A549 (cell line): Measurements from ENCODE around the gene PRG3. TPM values are rescaled to one million over a fixed set of nuclear protein-coding genes. Genes with fewer than 3 reads are reported as not detected.

ENCODE experiments used
- ATAC-seq, 2 experiments: fragments of 200-7000 bp in 1 of 2; fragments of >200 bp in 1 of 2; cut with Nextera tagmentation in 1 of 2; cut with Tn5 transposase in 1 of 2; 3 replicates each; pipeline versions ENCODE4 v1.8.0 to v1.9.1; 2018 to 2020; ENCODE audit warnings: mild to moderate bottlenecking in 1 of 2, moderate library complexity in 1 of 2
- CTCF ChIA-PET: fragments of 300-600 bp; sonication (Branson Sonifier 250); formaldehyde crosslinking; extraction: SDS; loops from one replicate; lab custom pipeline; 2021; ENCODE audit warnings: antibody characterized with exemption, inconsistent platforms; lab: Yijun Ruan, JAX
- POLR2A ChIA-PET: fragments of 350-600 bp; formaldehyde crosslinking; extraction: SDS; loops from one replicate; lab custom pipeline; 2021; ENCODE audit warnings: antibody characterized with exemption, inconsistent platforms; lab: Yijun Ruan, JAX
- DNase-seq, 2 experiments: peaks; one replicate each; pipeline versions ENCODE4 v3.0.0 to v3.0.0-alpha.2; 2011 to 2016; ENCODE audit warnings: low read depth in 1 of 2, low spot score in 1 of 2
- FAIRE-seq: peaks from 2 replicates; lab custom pipeline; 2011; peaks lifted over from hg19 to GRCh38; lab: Jason Lieb, UNC
- H3K27ac ChIP-seq, 2 experiments: fragments of >200 bp; sonication (Bioruptor Twin); formaldehyde crosslinking; 3 replicates each; pipeline ENCODE4 v1.5.1; 2016 to 2017
- H3K4me1 ChIP-seq: fragments of >200 bp; sonication (Bioruptor Twin); formaldehyde crosslinking; 3 replicates; pipeline ENCODE4 v1.6.1; 2016
- H3K4me2 ChIP-seq: fragments of >200 bp; sonication (Bioruptor Twin); formaldehyde crosslinking; 3 replicates; pipeline ENCODE4 v1.6.1; 2016
- H3K4me3 ChIP-seq: fragments of >200 bp; sonication (Bioruptor Twin); formaldehyde crosslinking; 3 replicates; pipeline ENCODE4 v1.5.1; 2016
- H3K9me3 ChIP-seq: fragments of >200 bp; sonication (Bioruptor Twin); formaldehyde crosslinking; 3 replicates; pipeline ENCODE4 v1.6.1; 2016
- BHLHE40 ChIP-seq: IDR thresholded peaks from 2 replicates; pipeline ENCODE4 v1.6.1; 2012; ENCODE audit warnings: low read depth, low read length, inconsistent platforms
- EHF ChIP-seq: fragments of 250-450 bp; sonication (Bioruptor Pico); IDR thresholded peaks from 2 replicates; pipeline ENCODE4 v1.5.0; 2020; ENCODE audit warnings: mild to moderate bottlenecking
- EHMT2 ChIP-seq: fragments of 200-600 bp; sonication (generic); IDR thresholded peaks from 2 replicates; pipeline ENCODE4 v1.6.1; 2016; ENCODE audit warnings: antibody characterized with exemption, low read depth, mild to moderate bottlenecking, moderate library complexity
- EP300 ChIP-seq, 2 experiments: fragments of >200 bp; sonication (Bioruptor Twin); formaldehyde crosslinking; IDR thresholded peaks; 2 replicates in 1 of 2; 3 replicates in 1 of 2; pipeline ENCODE4 v1.6.1; 2016 to 2017
- FOXS1 ChIP-seq: fragments of 250-450 bp; sonication (Bioruptor Pico); IDR thresholded peaks from 2 replicates; pipeline ENCODE4 v1.5.0; 2020; ENCODE audit warnings: mild to moderate bottlenecking, moderate library complexity
- HOXA7 ChIP-seq: fragments of 250-450 bp; sonication (Bioruptor Pico); IDR thresholded peaks from 2 replicates; pipeline ENCODE4 v1.5.0; 2020; ENCODE audit warnings: mild to moderate bottlenecking, moderate library complexity
- HOXB13 ChIP-seq: fragments of 250-450 bp; sonication (Bioruptor Pico); IDR thresholded peaks from 2 replicates; pipeline ENCODE4 v1.5.0; 2020; ENCODE audit warnings: low read depth, mild to moderate bottlenecking, moderate library complexity
- JUN ChIP-seq, 2 experiments: fragments of >200 bp; sonication (Bioruptor Twin); formaldehyde crosslinking; IDR thresholded peaks; 2 replicates in 1 of 2; 3 replicates in 1 of 2; pipeline ENCODE4 v1.6.1; 2016 to 2017
- MAZ ChIP-seq: fragments of 150-350 bp; IDR thresholded peaks from 2 replicates; pipeline ENCODE4 v1.6.1; 2014; ENCODE audit warnings: antibody characterized with exemption, low read depth, low read length, borderline replicate concordance
- NPAS2 ChIP-seq: fragments of 250-450 bp; sonication (Bioruptor Pico); IDR thresholded peaks from 2 replicates; pipeline ENCODE4 v1.8.0; 2022; ENCODE audit warnings: mild to moderate bottlenecking, moderate library complexity, borderline replicate concordance
- PHF8 ChIP-seq: fragments of 200-600 bp; sonication (generic); IDR thresholded peaks from 2 replicates; pipeline ENCODE4 v1.6.1; 2016; ENCODE audit warnings: low read depth, mild to moderate bottlenecking, antibody characterized with exemption, moderate library complexity, borderline replicate concordance
- POLR2A ChIP-seq: IDR thresholded peaks from 2 replicates; pipeline ENCODE4 v1.6.1; 2012; ENCODE audit warnings: mild to moderate bottlenecking, low read length
- RAD21 ChIP-seq, 2 experiments: fragments of >200 bp in 1 of 2; sonication (Bioruptor Twin) in 1 of 2; formaldehyde crosslinking in 1 of 2; IDR thresholded peaks in 1 of 2; conservative IDR thresholded peaks in 1 of 2; 2 replicates in 1 of 2; 3 replicates in 1 of 2; pipeline ENCODE4 v1.6.1; 2012 to 2018; ENCODE audit warnings: inconsistent platforms in 1 of 2
- RARB ChIP-seq: fragments of 250-450 bp; sonication (Bioruptor Pico); IDR thresholded peaks from 2 replicates; pipeline ENCODE4 v1.8.0; 2021; ENCODE audit warnings: mild to moderate bottlenecking, moderate library complexity
- RNF2 ChIP-seq: fragments of 200-600 bp; sonication (generic); IDR thresholded peaks from 2 replicates; pipeline ENCODE4 v1.6.1; 2016; ENCODE audit warnings: low read depth, mild to moderate bottlenecking, antibody characterized with exemption, moderate library complexity, borderline replicate concordance
- SMC3 ChIP-seq: fragments of >200 bp; sonication (Bioruptor Twin); formaldehyde crosslinking; IDR thresholded peaks from 3 replicates; pipeline ENCODE4 v1.6.1; 2018; ENCODE audit warnings: inconsistent platforms
- TFCP2L1 ChIP-seq: fragments of 250-450 bp; sonication (Bioruptor Pico); IDR thresholded peaks from 2 replicates; pipeline ENCODE4 v1.5.0; 2021; ENCODE audit warnings: mild to moderate bottlenecking
- TP53 ChIP-seq: fragments of 250-450 bp; sonication (Bioruptor Pico); IDR thresholded peaks from 2 replicates; pipeline ENCODE4 v1.5.0; 2021; ENCODE audit warnings: mild to moderate bottlenecking, moderate library complexity
- WGBS: methylation state at CpG from one replicate; pipeline ENCODE4 v1.1.6; 2017; ENCODE audit errors: missing lambda C conversion rate; 5-methylcytosine and 5-hydroxymethylcytosine counted together
- polyA plus RNA-seq, 4 experiments: library from polyadenylated mRNA; depleted of rRNA in 3 of 4; stranded (reverse); fragments of >200 nt; fragmentation: RNase III in 1 of 4; extraction: RNeasy Plus Mini Kit Qiagen cat#74134 plus additional on column Dnase treatment in 1 of 4; gene quantifications; 2 replicates in 3 of 4; 3 replicates in 1 of 4; pipeline ENCODE4 v1.2.3, GENCODE V29; 2011 to 2017
- TF ChIP-seq, protein P1 (sequence below): fragments of 250-450 bp; sonication (Bioruptor Pico); IDR thresholded peaks from 2 replicates; pipeline ENCODE4 v1.5.0; 2020; ENCODE audit warnings: low read depth, mild to moderate bottlenecking, moderate library complexity
- TF ChIP-seq, protein P2 (sequence below): IDR thresholded peaks from 2 replicates; pipeline ENCODE4 v1.6.1; 2012
- TF ChIP-seq, protein P3 (sequence below): fragments of >200 bp; sonication (Bioruptor Twin); formaldehyde crosslinking; IDR thresholded peaks from 3 replicates; pipeline ENCODE4 v1.6.1; 2016
- TF ChIP-seq, protein P4 (sequence below): IDR thresholded peaks from 2 replicates; pipeline ENCODE4 v1.6.1; 2012

Gene PRG3
- polyA plus RNA-seq, 2 of the 4 experiments (the other 2 are of a cell fraction), result not detected

DNA sequence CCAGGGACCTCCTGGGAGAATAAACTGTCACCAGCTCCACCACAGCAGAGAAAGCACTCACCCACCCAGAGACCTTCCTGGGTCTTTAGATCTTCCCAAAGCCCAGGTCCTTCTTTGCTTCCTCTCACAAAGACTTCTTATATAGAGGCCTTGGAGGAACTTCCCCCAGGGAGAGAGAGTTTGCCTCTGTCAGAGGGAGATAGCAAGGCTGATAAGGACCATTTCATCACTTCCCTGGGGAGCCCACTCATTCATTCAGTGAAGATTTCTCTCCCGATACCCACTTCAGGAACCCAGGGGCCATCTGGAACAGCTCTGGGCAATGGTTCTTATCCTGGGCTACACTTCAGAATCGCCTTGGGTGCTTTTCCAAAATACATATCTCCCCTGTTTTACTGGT, 9.6 kb upstream of the PRG3 start, which contains the start of gene PRG2:
Gene PRG2, minus strand, starts transcription at position 116 of the 400 bp plus-strand sequence. CDS start 706 bp downstream, outside the sequence.
- H3K4me2 ChIP-seq, result no peak within 1 kb of the TSS
- POLR2A ChIA-PET, result no interaction called here
- DNase-seq (no peak), FAIRE-seq (no peak), ATAC-seq (no peak)
- TF ChIP-seq TFCP2L1 (CRISPR knock-in tag) (no peak), RNF2 (no peak), MAZ (no peak), RAD21 (conservative IDR thresholded peaks at IDR 0.05 in 1 of 2, IDR thresholded peaks at IDR 0.05 in 1 of 2) (no peak), EHF (no peak), EHMT2 (no peak), TP53 (CRISPR knock-in tag) (no peak), POLR2A (no peak), JUN (IDR thresholded peaks at IDR 0.05) (no peak), BHLHE40 (no peak), FOXS1 (CRISPR knock-in tag) (no peak), HOXA7 (CRISPR knock-in tag) (no peak), EP300 (IDR thresholded peaks at IDR 0.05) (no peak), NPAS2 (CRISPR knock-in tag) (no peak)
- TF ChIP-seq, protein P1, sequence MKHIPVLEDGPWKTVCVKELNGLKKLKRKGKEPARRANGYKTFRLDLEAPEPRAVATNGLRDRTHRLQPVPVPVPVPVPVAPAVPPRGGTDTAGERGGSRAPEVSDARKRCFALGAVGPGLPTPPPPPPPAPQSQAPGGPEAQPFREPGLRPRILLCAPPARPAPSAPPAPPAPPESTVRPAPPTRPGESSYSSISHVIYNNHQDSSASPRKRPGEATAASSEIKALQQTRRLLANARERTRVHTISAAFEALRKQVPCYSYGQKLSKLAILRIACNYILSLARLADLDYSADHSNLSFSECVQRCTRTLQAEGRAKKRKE (CRISPR knock-in tag), result no peak
- TF ChIP-seq, protein P2, sequence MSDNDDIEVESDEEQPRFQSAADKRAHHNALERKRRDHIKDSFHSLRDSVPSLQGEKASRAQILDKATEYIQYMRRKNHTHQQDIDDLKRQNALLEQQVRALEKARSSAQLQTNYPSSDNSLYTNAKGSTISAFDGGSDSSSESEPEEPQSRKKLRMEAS, result no peak
- TF ChIP-seq, protein P3, sequence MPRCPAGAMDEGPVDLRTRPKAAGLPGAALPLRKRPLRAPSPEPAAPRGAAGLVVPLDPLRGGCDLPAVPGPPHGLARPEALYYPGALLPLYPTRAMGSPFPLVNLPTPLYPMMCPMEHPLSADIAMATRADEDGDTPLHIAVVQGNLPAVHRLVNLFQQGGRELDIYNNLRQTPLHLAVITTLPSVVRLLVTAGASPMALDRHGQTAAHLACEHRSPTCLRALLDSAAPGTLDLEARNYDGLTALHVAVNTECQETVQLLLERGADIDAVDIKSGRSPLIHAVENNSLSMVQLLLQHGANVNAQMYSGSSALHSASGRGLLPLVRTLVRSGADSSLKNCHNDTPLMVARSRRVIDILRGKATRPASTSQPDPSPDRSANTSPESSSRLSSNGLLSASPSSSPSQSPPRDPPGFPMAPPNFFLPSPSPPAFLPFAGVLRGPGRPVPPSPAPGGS, result no peak
- H3K4me1 ChIP-seq, result no peaks in the 10 kb centered on the region
- H3K27ac ChIP-seq, result no peak within 1 kb of the TSS
- H3K4me3 ChIP-seq, result no peak within 1 kb of the TSS
- H3K9me3 ChIP-seq, result no peaks in the 10 kb centered on the region
- CTCF ChIA-PET, result interaction anchor here (0.6 to 1.4 kb wide), 2 partner anchors 18 to 28 kb away, joined by 3 to 4 read pairs; no protein-coding TSS in a partner anchor
- 47% methylated on average over 2 of the region's 2 CpGs for WGBS

DNA sequence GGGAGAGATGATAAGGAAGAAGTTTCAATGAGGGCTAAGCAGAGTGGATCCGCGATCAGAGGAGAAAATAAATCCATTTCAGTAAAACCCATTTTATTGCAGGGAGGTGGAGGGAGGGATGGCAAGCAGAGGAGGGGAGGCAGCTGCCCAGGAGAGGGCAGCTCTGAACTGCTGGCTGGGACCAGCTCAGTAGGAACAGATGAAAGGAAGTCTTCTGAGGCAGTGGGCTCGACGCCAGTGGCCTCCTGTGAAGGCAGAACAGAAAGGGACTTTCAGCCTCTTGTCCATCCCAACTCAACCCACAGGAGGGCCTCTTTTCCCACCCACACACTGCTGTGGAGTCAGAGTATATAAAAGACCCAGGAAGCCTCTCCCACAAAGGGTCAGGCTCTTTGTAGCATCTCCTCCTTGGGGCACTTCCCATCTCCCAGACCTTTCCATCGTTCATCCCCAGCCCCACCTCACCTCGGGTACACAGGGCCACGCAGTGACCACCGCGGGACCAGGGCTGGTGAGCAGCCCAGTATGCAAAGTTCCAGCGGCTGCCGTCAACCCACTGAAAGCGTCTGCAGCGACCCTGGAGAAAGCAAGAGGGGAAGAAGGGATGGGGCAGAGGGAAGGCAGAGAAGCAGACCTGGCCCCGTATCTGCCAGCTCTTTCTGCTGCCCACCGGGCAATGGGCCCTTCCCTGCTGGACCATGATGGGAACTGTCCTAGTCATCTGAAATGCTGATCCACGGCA, 6.5 kb upstream of the PRG3 start:
- DNase-seq, result peak in 1 of 2 experiments; percentile 25

More for the DNA sequence above, 6.5 kb upstream of the PRG3 start:
- TF ChIP-seq, protein P4, sequence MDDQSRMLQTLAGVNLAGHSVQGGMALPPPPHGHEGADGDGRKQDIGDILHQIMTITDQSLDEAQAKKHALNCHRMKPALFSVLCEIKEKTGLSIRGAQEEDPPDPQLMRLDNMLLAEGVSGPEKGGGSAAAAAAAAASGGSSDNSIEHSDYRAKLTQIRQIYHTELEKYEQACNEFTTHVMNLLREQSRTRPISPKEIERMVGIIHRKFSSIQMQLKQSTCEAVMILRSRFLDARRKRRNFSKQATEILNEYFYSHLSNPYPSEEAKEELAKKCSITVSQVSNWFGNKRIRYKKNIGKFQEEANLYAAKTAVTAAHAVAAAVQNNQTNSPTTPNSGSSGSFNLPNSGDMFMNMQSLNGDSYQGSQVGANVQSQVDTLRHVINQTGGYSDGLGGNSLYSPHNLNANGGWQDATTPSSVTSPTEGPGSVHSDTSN, result no peak
- no peak for TF ChIP-seq PHF8
- peak; percentile 36 to 43; a peak in 3 of 5 replicates for TF ChIP-seq RAD21 (conservative IDR thresholded peaks at IDR 0.05 in 1 of 2, IDR thresholded peaks at IDR 0.05 in 1 of 2)
- TF ChIP-seq RARB, result no peak
- no peak for TF ChIP-seq TP53 (CRISPR knock-in tag)
- TF ChIP-seq HOXB13, result no peak
- peak; percentile 31; the same call in 2 of the 3 replicates for TF ChIP-seq SMC3
- Histone ChIP-seq H3K4me2 (no peak overlapping the region), H3K4me3 (no peak overlapping the region), H3K4me1 (no peaks in the 10 kb centered on the region), H3K27ac (no peak overlapping the region), H3K9me3 (no peaks in the 10 kb centered on the region)
- no peak for FAIRE-seq
- peak in 1 of 2 experiments; percentile 75; a peak in 3 of 6 replicates for ATAC-seq
- whole genome bisulfite sequencing, result 46% methylated on average over 15 of the region's 16 CpGs
- ChIA-PET CTCF (interaction anchor here (0.6 to 1.7 kb wide), 4 partner anchors 14 to 1355 kb away, joined by 3 to 4 read pairs (median 3); partner anchors contain the start of gene RTN4RL2), POLR2A (no interaction called here)
